ENCODE data around the gene INAFM1. TPM values are rescaled to one million over a fixed set of nuclear protein-coding genes. Genes with fewer than 3 reads are reported as not detected.

Gene INAFM1
- total RNA-seq (11.0 TPM), polyA plus RNA-seq (1 to 10 TPM; 1.5 to 3.6 (median 2.1) TPM)

GRCh38 chr19:47274071-47274890 is at the start of gene INAFM1:
Gene INAFM1 (plus strand): TSS chr19:47274885. CDS start chr19:47274920, 35 bp downstream.
- H3K36me3 ChIP-seq (ENCODE audit: control insufficient read depth, insufficient read depth, low read length): peaks cover 7% of the 10 kb centered on the region
- Mint-ChIP-seq H3K27ac (peak within 1 kb of the TSS; percentile 97 to 99 (median 99)), H3K36me3 (peaks cover 9% of the 10 kb centered on the region), H3K4me3 (peak within 1 kb of the TSS; percentile 97 to 100 (median 98)), H3K4me1 (peaks cover 0 to 26% (median 7%) of the 10 kb centered on the region in 4 donors), H3K9me3 (peaks cover 0 to 1% (median 0%) of the 10 kb centered on the region in 7 donors), H3K27me3 (peaks cover 7% of the 10 kb centered on the region)
- ATAC-seq (ENCODE audit: low read depth in 2 of 2) (peak; percentile 70 to 72), DNase-seq (peak; percentile 94 to 99 (median 99))
- H3K27ac ChIP-seq (ENCODE audit: insufficient read depth, low read length, poor library complexity, severe bottlenecking): peak within 1 kb of the TSS; percentile 97
- no peaks in the 10 kb centered on the region for H3K9me3 ChIP-seq (ENCODE audit: control insufficient read depth in 2 of 2, low read length in 2 of 2)
- no peaks in the 10 kb centered on the region for H3K27me3 ChIP-seq (ENCODE audit: control insufficient read depth, insufficient read depth, low read length)
- H3K4me3 ChIP-seq (ENCODE audit: low read depth, low read length): peak within 1 kb of the TSS; percentile 77
- peaks cover 22% of the 10 kb centered on the region for H3K4me1 ChIP-seq (ENCODE audit: control insufficient read depth, insufficient read depth, low read length, poor library complexity, severe bottlenecking)

DNA sequence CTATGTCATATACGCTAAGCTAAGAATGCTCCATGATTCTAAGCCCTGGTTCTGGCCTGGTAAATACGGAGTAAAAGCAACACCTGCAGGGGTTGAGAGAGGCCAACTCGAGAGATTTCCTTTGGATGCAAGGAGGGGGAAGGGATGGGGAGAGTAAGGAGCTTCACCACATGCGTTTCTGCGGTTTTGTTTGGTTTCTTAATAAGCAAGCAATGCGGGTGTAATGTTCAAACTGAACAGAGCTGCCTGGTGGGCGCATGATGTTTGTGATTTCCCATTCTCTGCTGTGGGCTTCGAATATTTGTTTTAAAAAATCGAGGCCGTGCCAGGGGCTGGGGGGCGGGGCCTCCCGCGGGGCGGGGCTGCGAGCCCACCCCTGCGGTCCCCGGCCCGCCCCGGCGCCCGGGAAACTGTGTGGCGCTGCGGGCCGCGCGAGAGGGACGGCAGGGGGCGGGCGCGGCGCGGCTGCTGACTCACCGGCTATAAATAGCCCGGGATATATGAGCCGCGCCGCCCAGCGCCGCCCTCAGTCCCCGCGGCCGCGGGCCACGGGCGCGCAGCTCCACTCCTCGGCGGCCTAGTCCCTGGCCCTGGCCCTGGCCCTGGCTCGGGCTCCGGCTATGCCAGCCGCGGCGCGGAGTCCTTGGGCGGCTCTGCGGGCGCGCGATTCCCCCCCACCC is 48.8 kb upstream of the INAFM1 start:
- peaks cover 6% of the 10 kb centered on the region for H3K36me3 ChIP-seq (ENCODE audit: control insufficient read depth, insufficient read depth, low read length)
- H3K4me1 Mint-ChIP-seq: peaks cover 0 to 17% (median 8%) of the 10 kb centered on the region in 4 donors
- peak overlapping the region; percentile 39 to 88 (median 72) for H3K4me3 Mint-ChIP-seq
- peak overlapping the region; percentile 85 for H3K27ac ChIP-seq (ENCODE audit: insufficient read depth, low read length, poor library complexity, severe bottlenecking)
- H3K27ac Mint-ChIP-seq: peak overlapping the region in 2 of 3 donors; percentile 90 to 91
- DNase-seq (peak; percentile 83 to 87 (median 86)), ATAC-seq (ENCODE audit: low read depth in 2 of 2) (peak; percentile 68 to 69)
- no peaks in the 10 kb centered on the region for H3K27me3 Mint-ChIP-seq
- H3K4me3 ChIP-seq (ENCODE audit: low read depth, low read length): peak overlapping the region; percentile 26
- H3K36me3 Mint-ChIP-seq: peaks cover 7% of the 10 kb centered on the region
- H3K9me3 ChIP-seq (ENCODE audit: control insufficient read depth in 2 of 2, low read length in 2 of 2): no peaks in the 10 kb centered on the region
- H3K27me3 ChIP-seq (ENCODE audit: control insufficient read depth, insufficient read depth, low read length): no peaks in the 10 kb centered on the region
- peaks cover 44% of the 10 kb centered on the region for H3K4me1 ChIP-seq (ENCODE audit: control insufficient read depth, insufficient read depth, low read length, poor library complexity, severe bottlenecking)
- no peaks in the 10 kb centered on the region for H3K9me3 Mint-ChIP-seq

GRCh38 chr19:47226426-47227351 is 48.0 kb upstream of the INAFM1 start:
- DNase-seq (peak; percentile 35 to 78 (median 47)), ATAC-seq (ENCODE audit: low read depth in 2 of 2) (peak in 1 of 2 donors; percentile 1)
- H3K27ac ChIP-seq (ENCODE audit: insufficient read depth, low read length, poor library complexity, severe bottlenecking): peak overlapping the region; percentile 85
- Mint-ChIP-seq H3K27ac (peak overlapping the region in 1 of 3 donors; percentile 75), H3K36me3 (peaks cover 7% of the 10 kb centered on the region), H3K4me1 (peaks cover 0 to 22% (median 12%) of the 10 kb centered on the region in 4 donors), H3K27me3 (no peaks in the 10 kb centered on the region), H3K9me3 (no peaks in the 10 kb centered on the region), H3K4me3 (peak overlapping the region; percentile 80 to 88 (median 84))
- no peaks in the 10 kb centered on the region for H3K9me3 ChIP-seq (ENCODE audit: control insufficient read depth in 2 of 2, low read length in 2 of 2)
- H3K27me3 ChIP-seq (ENCODE audit: control insufficient read depth, insufficient read depth, low read length): no peaks in the 10 kb centered on the region
- peaks cover 4% of the 10 kb centered on the region for H3K36me3 ChIP-seq (ENCODE audit: control insufficient read depth, insufficient read depth, low read length)
- peaks cover 49% of the 10 kb centered on the region for H3K4me1 ChIP-seq (ENCODE audit: control insufficient read depth, insufficient read depth, low read length, poor library complexity, severe bottlenecking)
- peak overlapping the region; percentile 53 for H3K4me3 ChIP-seq (ENCODE audit: low read depth, low read length)

GRCh38 chr19:47227352-47228167 is 47.1 kb upstream of the INAFM1 start:
- Mint-ChIP-seq H3K36me3 (peaks cover under 1% of the 10 kb centered on the region), H3K4me3 (peak overlapping the region; percentile 80 to 88 (median 84)), H3K27me3 (no peaks in the 10 kb centered on the region), H3K4me1 (peaks cover 0 to 31% (median 19%) of the 10 kb centered on the region in 4 donors), H3K9me3 (no peaks in the 10 kb centered on the region), H3K27ac (peak overlapping the region in 1 of 3 donors; percentile 52)
- H3K36me3 ChIP-seq (ENCODE audit: control insufficient read depth, insufficient read depth, low read length): no peaks in the 10 kb centered on the region
- peak overlapping the region; percentile 51 for H3K4me3 ChIP-seq (ENCODE audit: low read depth, low read length)
- H3K27ac ChIP-seq (ENCODE audit: insufficient read depth, low read length, poor library complexity, severe bottlenecking): peak overlapping the region; percentile 85
- H3K4me1 ChIP-seq (ENCODE audit: control insufficient read depth, insufficient read depth, low read length, poor library complexity, severe bottlenecking): peaks cover 53% of the 10 kb centered on the region
- peak in 2 of 3 donors; percentile 44 to 47 for DNase-seq
- ATAC-seq (ENCODE audit: low read depth in 2 of 2): no peak
- no peaks in the 10 kb centered on the region for H3K9me3 ChIP-seq (ENCODE audit: control insufficient read depth in 2 of 2, low read length in 2 of 2)
- no peaks in the 10 kb centered on the region for H3K27me3 ChIP-seq (ENCODE audit: control insufficient read depth, insufficient read depth, low read length)

DNA sequence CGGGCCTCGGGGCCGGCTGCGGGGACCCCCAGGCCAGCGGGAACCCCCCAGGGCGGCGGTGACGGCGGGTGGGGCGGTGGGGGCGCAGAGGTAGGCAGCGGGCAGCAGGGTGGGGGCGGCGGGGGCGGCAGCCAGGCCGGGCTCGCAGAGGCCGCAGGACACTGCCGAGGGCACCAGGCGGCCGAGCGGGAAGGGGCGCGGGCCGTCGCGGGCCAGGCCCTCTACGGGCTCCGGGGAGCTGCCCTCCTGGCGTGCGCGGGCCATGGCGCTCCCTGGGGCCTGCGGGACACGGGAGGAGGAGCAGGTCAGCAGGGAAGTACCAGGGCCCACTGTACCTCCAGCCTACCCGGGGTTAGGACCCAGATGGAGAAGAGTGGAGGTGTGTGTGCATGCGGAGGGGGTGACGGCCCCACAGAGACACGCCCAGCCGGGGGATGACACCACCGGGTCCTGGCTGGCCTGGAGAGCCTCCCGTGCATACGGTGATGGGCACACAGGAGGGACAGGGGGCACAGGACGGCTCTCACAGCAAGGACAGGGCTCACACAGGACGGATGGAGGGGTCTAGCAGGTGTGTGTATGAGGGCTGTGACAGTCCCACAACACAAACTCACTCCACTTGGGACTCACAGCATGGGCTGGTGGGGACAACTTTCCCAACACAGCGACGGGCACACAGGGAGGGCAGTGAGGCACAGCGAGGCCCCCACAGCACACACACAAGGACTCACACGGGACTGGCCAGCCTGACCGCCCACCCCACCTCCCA is 46.3 kb upstream of the INAFM1 start:
- peaks cover 53% of the 10 kb centered on the region for H3K4me1 ChIP-seq (ENCODE audit: control insufficient read depth, insufficient read depth, low read length, poor library complexity, severe bottlenecking)

GRCh38 chr19:47228937-47229675 is 45.6 kb upstream of the INAFM1 start:
- no peaks in the 10 kb centered on the region for H3K9me3 ChIP-seq (ENCODE audit: control insufficient read depth in 2 of 2, low read length in 2 of 2)
- H3K36me3 Mint-ChIP-seq: no peaks in the 10 kb centered on the region
- H3K36me3 ChIP-seq (ENCODE audit: control insufficient read depth, insufficient read depth, low read length): no peaks in the 10 kb centered on the region
- H3K27ac ChIP-seq (ENCODE audit: insufficient read depth, low read length, poor library complexity, severe bottlenecking): peak overlapping the region; percentile 88
- no peaks in the 10 kb centered on the region for H3K27me3 ChIP-seq (ENCODE audit: control insufficient read depth, insufficient read depth, low read length)
- H3K9me3 Mint-ChIP-seq: no peaks in the 10 kb centered on the region
- no peak overlapping the region for H3K27ac Mint-ChIP-seq
- H3K4me3 Mint-ChIP-seq: no peak overlapping the region
- ATAC-seq (ENCODE audit: low read depth in 2 of 2) (no peak), DNase-seq (peak; percentile 38 to 61 (median 48))
- H3K4me1 Mint-ChIP-seq: peaks cover 0 to 36% (median 22%) of the 10 kb centered on the region in 4 donors
- peak overlapping the region; percentile 89 for H3K4me3 ChIP-seq (ENCODE audit: low read depth, low read length)
- H3K4me1 ChIP-seq (ENCODE audit: control insufficient read depth, insufficient read depth, low read length, poor library complexity, severe bottlenecking): peaks cover 53% of the 10 kb centered on the region
- H3K27me3 Mint-ChIP-seq: no peaks in the 10 kb centered on the region

More for the DNA sequence above, 46.3 kb upstream of the INAFM1 start:
- Mint-ChIP-seq H3K4me1 (peaks cover 0 to 36% (median 22%) of the 10 kb centered on the region in 4 donors), H3K4me3 (no peak overlapping the region), H3K27ac (no peak overlapping the region), H3K9me3 (no peaks in the 10 kb centered on the region), H3K27me3 (no peaks in the 10 kb centered on the region), H3K36me3 (no peaks in the 10 kb centered on the region)
- ATAC-seq (ENCODE audit: low read depth in 2 of 2) (peak; percentile 9 to 11), DNase-seq (peak; percentile 42 to 49 (median 43))
- no peaks in the 10 kb centered on the region for H3K36me3 ChIP-seq (ENCODE audit: control insufficient read depth, insufficient read depth, low read length)
- H3K9me3 ChIP-seq (ENCODE audit: control insufficient read depth in 2 of 2, low read length in 2 of 2): no peaks in the 10 kb centered on the region
- peak overlapping the region; percentile 88 for H3K27ac ChIP-seq (ENCODE audit: insufficient read depth, low read length, poor library complexity, severe bottlenecking)
- no peaks in the 10 kb centered on the region for H3K27me3 ChIP-seq (ENCODE audit: control insufficient read depth, insufficient read depth, low read length)
- peak overlapping the region; percentile 89 for H3K4me3 ChIP-seq (ENCODE audit: low read depth, low read length)

Measured in CD4-positive, CD25-positive, alpha-beta regulatory T cell (primary cell).